Endothelial cell of umbilical vein (primary cell): Measurements from ENCODE around the gene RAMACL. TPM values are rescaled to one million over a fixed set of nuclear protein-coding genes. Genes with fewer than 3 reads are reported as not detected.
A peak's percentile ranks its signal among the peaks of the same experiment; 100 is the strongest.

Experiments
- BruUV-seq: library from RNA; stranded (reverse); fragments of 400-500 nt; replicated peaks from 2 replicates; lab custom pipeline; 2021; lab: Mats Ljungman, UMichigan
- CTCF ChIA-PET: fragments of 300-600, 350-600 bp; sonication (Branson Sonifier 250); formaldehyde crosslinking; loops from one replicate; lab custom pipeline; 2021; ENCODE audit warnings: antibody characterized with exemption, inconsistent platforms; lab: Charles Lee
- POLR2A ChIA-PET: fragments of 300-600, 350-600 bp; sonication (Branson Sonifier 250); formaldehyde crosslinking; loops from one replicate; lab custom pipeline; 2021; ENCODE audit warnings: antibody characterized with exemption, inconsistent platforms; lab: Charles Lee
- DNase-seq: peaks from one replicate; pipeline ENCODE4 v3.0.0-alpha.2; 2011; ENCODE audit warnings: low read depth, low spot score
- FAIRE-seq: peaks from 2 replicates; lab custom pipeline; 2011; peaks lifted over from hg19 to GRCh38; lab: Jason Lieb, UNC
- H2AFZ ChIP-seq: 2 replicates; pipeline ENCODE4 v1.6.0; 2012; ENCODE audit warnings: low read depth, low read length, control low read depth, inconsistent platforms
- H3K27ac ChIP-seq: 2 replicates; pipeline ENCODE4 v1.5.1; 2011; ENCODE audit warnings: low read depth, mild to moderate bottlenecking, control low read depth, low read length, moderate library complexity; ENCODE audit not compliant: insufficient read depth
- H3K27me3 ChIP-seq, 2 experiments: 2 replicates each; pipeline versions ENCODE4 v1.6.0 to v1.6.1; 2011; ENCODE audit warnings: low read length in 2 of 2, mixed read lengths in 1 of 2; ENCODE audit not compliant: control insufficient read depth in 2 of 2, insufficient read depth in 2 of 2
- H3K36me3 ChIP-seq, 2 experiments: 2 replicates in 1 of 2; 3 replicates in 1 of 2; pipeline ENCODE4 v1.5.1; 2011; ENCODE audit warnings: low read length in 2 of 2, mild to moderate bottlenecking in 1 of 2, moderate library complexity in 1 of 2; ENCODE audit not compliant: control insufficient read depth in 2 of 2, insufficient read depth in 2 of 2; ENCODE audit errors: extremely low read depth in 1 of 2
- H3K4me1 ChIP-seq: 3 replicates; pipeline ENCODE4 v1.5.1; 2011; ENCODE audit warnings: mild to moderate bottlenecking, low read length; ENCODE audit not compliant: control insufficient read depth, insufficient read depth; ENCODE audit errors: extremely low read depth
- H3K4me2 ChIP-seq: 2 replicates; pipeline ENCODE4 v1.6.1; 2011; ENCODE audit warnings: low read length, control low read depth, mixed read lengths; ENCODE audit not compliant: insufficient read depth
- H3K4me3 ChIP-seq, 3 experiments: fragments of 200-600 bp in 1 of 3; sonication (generic), shearing (Covaris generic) in 1 of 3; replicated peaks in 1 of 3; 2 replicates each; pipeline ENCODE4 v1.5.1; 2011 to 2016; ENCODE audit warnings: control low read depth in 3 of 3, low read length in 3 of 3, mild to moderate bottlenecking in 2 of 3, inconsistent platforms in 1 of 3, low read depth in 1 of 3, moderate library complexity in 1 of 3; ENCODE audit not compliant: insufficient read depth in 1 of 3
- H3K79me2 ChIP-seq: 2 replicates; pipeline ENCODE4 v1.6.0; 2012; ENCODE audit warnings: low read length, inconsistent platforms; ENCODE audit not compliant: control insufficient read depth, insufficient read depth
- H3K9ac ChIP-seq: replicated peaks from 2 replicates; pipeline ENCODE3; 2011; ENCODE audit warnings: low read length, control low read depth; ENCODE audit not compliant: insufficient read depth; ENCODE audit errors: extremely low read depth
- H3K9me1 ChIP-seq: replicated peaks from 3 replicates; pipeline ENCODE4 v1.6.0; 2011; ENCODE audit warnings: mild to moderate bottlenecking, low read length; ENCODE audit not compliant: control insufficient read depth, insufficient read depth; ENCODE audit errors: extremely low read depth
- H3K9me3 ChIP-seq: replicated peaks from 2 replicates; pipeline ENCODE4 v1.5.1; 2012; ENCODE audit warnings: low read length, inconsistent platforms; ENCODE audit not compliant: control insufficient read depth, insufficient read depth
- H4K20me1 ChIP-seq: replicated peaks from 2 replicates; pipeline ENCODE3; 2011; ENCODE audit warnings: mild to moderate bottlenecking, low read length; ENCODE audit not compliant: control insufficient read depth, insufficient read depth; ENCODE audit errors: extremely low read depth
- EZH2 ChIP-seq: IDR thresholded peaks from 2 replicates; pipeline ENCODE4 v1.6.1; 2012; ENCODE audit warnings: borderline replicate concordance, low read depth, mild to moderate bottlenecking, moderate library complexity, low read length, inconsistent platforms; ENCODE audit not compliant: severe bottlenecking
- FOS ChIP-seq: IDR thresholded peaks from 2 replicates; pipeline ENCODE4 v1.6.1; 2011; ENCODE audit warnings: mild to moderate bottlenecking, low read length, moderate library complexity, borderline replicate concordance; ENCODE audit not compliant: insufficient read depth
- GATA2 ChIP-seq: IDR thresholded peaks from 2 replicates; pipeline ENCODE4 v1.7.0; 2011; ENCODE audit warnings: low read depth, mild to moderate bottlenecking, moderate library complexity, mixed read lengths, low read length; ENCODE audit not compliant: insufficient read length, insufficient read depth
- MYC ChIP-seq: IDR thresholded peaks from one replicate; pipeline ENCODE4 v1.6.1; 2011; ENCODE audit warnings: mild to moderate bottlenecking, low read depth, low read length
- POLR2AphosphoS5 ChIP-seq: IDR thresholded peaks from 2 replicates; pipeline ENCODE4 v1.6.1; 2012; ENCODE audit warnings: low read depth, mild to moderate bottlenecking, control low read depth, low read length, moderate library complexity; ENCODE audit not compliant: insufficient read depth
- dilution Hi-C: fragments of 300-500 bp; cut with MboI; formaldehyde crosslinking; loops from one replicate; pipeline ENCODE4 v1.15.0; 2019; ENCODE audit warnings: low sequenced_read_pairs; ENCODE audit not compliant: extremely low pct_ligation_motif_present
- intact Hi-C: fragments of 100-400 bp; cut with micrococcal nuclease; formaldehyde crosslinking; loops from one replicate; pipeline ENCODE4 v1.10.0; 2022
- polyA plus RNA-seq, 4 experiments: library from polyadenylated mRNA; depleted of rRNA in 3 of 4; stranded (reverse) in 3 of 4; unstranded in 1 of 4; fragments of >200 nt; gene quantifications; 2 replicates each; pipeline versions ENCODE4 v1.2.1 to v1.2.3, GENCODE V29; 2011 to 2012; ENCODE audit warnings: missing spikeins in 1 of 4
- total RNA-seq: library from RNA; stranded (reverse); gene quantifications from 2 replicates; pipeline ENCODE4 v1.2.3, GENCODE V29; 2021
- TF ChIP-seq, protein P1 (sequence below), 2 donors: IDR thresholded peaks; 1 replicate in 1 of 2; 2 replicates in 1 of 2; pipeline ENCODE4 v1.5.1; 2011; ENCODE audit warnings: low read length in 2 of 2, mild to moderate bottlenecking in 2 of 2, moderate library complexity in 2 of 2, control low read depth in 1 of 2, inconsistent platforms in 1 of 2, low read depth in 1 of 2; ENCODE audit not compliant: insufficient read depth in 1 of 2; ENCODE audit errors: extremely low read depth in 1 of 2
- TF ChIP-seq, protein P2 (sequence below): IDR thresholded peaks from 2 replicates; pipeline ENCODE4 v1.6.1; 2011; ENCODE audit not compliant: insufficient read depth, insufficient read length

The RAMACL gene
- total and polyA plus RNA-seq, 2 donors (not counting 3 experiments of a cell fraction or from before 2014, with no cell fraction given): 0.17 to 5.3 TPM

DNA sequence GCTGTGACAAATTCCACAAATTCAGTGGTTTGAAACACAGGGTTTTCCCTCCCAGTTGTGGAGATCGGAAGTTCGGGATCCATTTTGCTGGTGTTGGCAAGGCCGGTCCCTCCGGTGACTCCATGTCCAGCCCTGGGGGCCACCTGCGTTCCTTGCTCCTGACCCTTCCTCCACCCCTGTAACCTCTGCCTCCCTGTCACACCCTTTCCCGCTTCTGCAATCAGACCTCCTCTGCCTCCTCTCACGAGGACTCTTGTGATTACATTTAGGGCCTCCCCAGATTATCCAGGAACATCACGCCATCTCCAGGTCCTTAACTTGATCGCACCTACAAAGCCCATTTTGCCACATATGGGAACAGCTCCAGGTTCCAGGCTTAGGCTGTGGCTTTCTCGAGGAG is 28.1 kb upstream of the RAMACL start:
- Histone ChIP-seq H3K4me3 (no peak overlapping the region), H3K79me2 (peaks cover 32% of the 10 kb centered on the region), H3K4me1 (peaks cover 34% of the 10 kb centered on the region), H3K9me1 (no peaks in the 10 kb centered on the region), H2AFZ (no peak overlapping the region), H3K27me3 (no peaks in the 10 kb centered on the region), H3K9ac (peak overlapping the region; percentile 12), H4K20me1 (no peaks in the 10 kb centered on the region), H3K36me3 (peaks cover 0 to 10% of the 10 kb centered on the region in 2 experiments), H3K9me3 (no peaks in the 10 kb centered on the region), H3K4me2 (peak overlapping the region; percentile 9), H3K27ac (peak overlapping the region; percentile 58)
- no peak for FAIRE-seq
- DNase-seq: no peak
- dilution Hi-C loops (no loop called here), intact Hi-C loops (no loop called here)
- ChIA-PET POLR2A (no interaction called here), CTCF (interaction anchor here (1.9 kb wide), 1 partner anchor 12 kb away, joined by 7 read pairs; the partner anchor contains the start of gene RPS6KA2)
- TF ChIP-seq, protein P1, sequence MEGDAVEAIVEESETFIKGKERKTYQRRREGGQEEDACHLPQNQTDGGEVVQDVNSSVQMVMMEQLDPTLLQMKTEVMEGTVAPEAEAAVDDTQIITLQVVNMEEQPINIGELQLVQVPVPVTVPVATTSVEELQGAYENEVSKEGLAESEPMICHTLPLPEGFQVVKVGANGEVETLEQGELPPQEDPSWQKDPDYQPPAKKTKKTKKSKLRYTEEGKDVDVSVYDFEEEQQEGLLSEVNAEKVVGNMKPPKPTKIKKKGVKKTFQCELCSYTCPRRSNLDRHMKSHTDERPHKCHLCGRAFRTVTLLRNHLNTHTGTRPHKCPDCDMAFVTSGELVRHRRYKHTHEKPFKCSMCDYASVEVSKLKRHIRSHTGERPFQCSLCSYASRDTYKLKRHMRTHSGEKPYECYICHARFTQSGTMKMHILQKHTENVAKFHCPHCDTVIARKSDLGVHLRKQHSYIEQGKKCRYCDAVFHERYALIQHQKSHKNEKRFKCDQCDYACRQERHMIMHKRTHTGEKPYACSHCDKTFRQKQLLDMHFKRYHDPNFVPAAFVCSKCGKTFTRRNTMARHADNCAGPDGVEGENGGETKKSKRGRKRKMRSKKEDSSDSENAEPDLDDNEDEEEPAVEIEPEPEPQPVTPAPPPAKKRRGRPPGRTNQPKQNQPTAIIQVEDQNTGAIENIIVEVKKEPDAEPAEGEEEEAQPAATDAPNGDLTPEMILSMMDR (IDR thresholded peaks at IDR 0.05; ENCODE audit: extremely low read depth in 1 of 2, insufficient read depth in 1 of 2, low read depth in 1 of 2, low read length in 2 of 2): no peak
- TF ChIP-seq GATA2: no peak
- TF ChIP-seq MYC: no peak
- no peak for TF ChIP-seq POLR2AphosphoS5
- no peak for TF ChIP-seq FOS
- TF ChIP-seq EZH2: no peak
- TF ChIP-seq, protein P2, sequence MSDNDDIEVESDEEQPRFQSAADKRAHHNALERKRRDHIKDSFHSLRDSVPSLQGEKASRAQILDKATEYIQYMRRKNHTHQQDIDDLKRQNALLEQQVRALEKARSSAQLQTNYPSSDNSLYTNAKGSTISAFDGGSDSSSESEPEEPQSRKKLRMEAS: no peak
- no TSS peak for BruUV-seq
